Sigmoid colon (tissue), 4 donors: ENCODE measurements around the gene KCTD11.

Experiments
- CTCF ChIP-seq, 4 experiments: fragments of 450-650 bp in 3 of 4; fragments of 200-600 bp in 1 of 4; IDR thresholded peaks; one replicate each; pipeline ENCODE4 v1.5.1; 2016 to 2019; ENCODE audit warnings: antibody characterized with exemption in 4 of 4, mild to moderate bottlenecking in 3 of 4, moderate library complexity in 2 of 4
- EP300 ChIP-seq, 4 donors: sonication (generic); formaldehyde crosslinking; IDR thresholded peaks; one replicate each; pipeline ENCODE4 v1.6.1; 2017; ENCODE audit warnings: antibody characterized with exemption in 4 of 4
- POLR2A ChIP-seq, 2 donors: fragments of 450-650 bp; IDR thresholded peaks; one replicate each; pipeline ENCODE4 v1.6.1; 2016; ENCODE audit warnings: antibody characterized with exemption in 2 of 2, mild to moderate bottlenecking in 2 of 2, moderate library complexity in 2 of 2
- POLR2AphosphoS5 ChIP-seq, 4 donors: sonication (generic); formaldehyde crosslinking; IDR thresholded peaks; one replicate each; pipeline ENCODE4 v1.6.1; 2017; ENCODE audit warnings: antibody characterized with exemption in 4 of 4

GRCh38 chr17:7313890-7314718 lies 37.9 kb upstream of the KCTD11 start:
- TF ChIP-seq CTCF (IDR thresholded peaks at IDR 0.05) (no peak), POLR2A (IDR thresholded peaks at IDR 0.05) (no peak), EP300 (IDR thresholded peaks at IDR 0.05) (no peak), POLR2AphosphoS5 (IDR thresholded peaks at IDR 0.05) (no peak)
